GM12875 (cell line): Measurements from ENCODE around the gene CDCA4.

Source experiments
- H3K4me3 ChIP-seq: one replicate; pipeline ENCODE4 v1.5.1; 2011; ENCODE audit warnings: low read depth, low read length, control low read depth
- TF ChIP-seq, protein P1 (sequence below): IDR thresholded peaks from 2 replicates; pipeline ENCODE4 v1.5.1; 2011; ENCODE audit warnings: low read depth, mild to moderate bottlenecking, control low read depth, inconsistent platforms, low read length, moderate library complexity, borderline replicate concordance; ENCODE audit not compliant: insufficient read depth

The CDCA4 gene

DNA sequence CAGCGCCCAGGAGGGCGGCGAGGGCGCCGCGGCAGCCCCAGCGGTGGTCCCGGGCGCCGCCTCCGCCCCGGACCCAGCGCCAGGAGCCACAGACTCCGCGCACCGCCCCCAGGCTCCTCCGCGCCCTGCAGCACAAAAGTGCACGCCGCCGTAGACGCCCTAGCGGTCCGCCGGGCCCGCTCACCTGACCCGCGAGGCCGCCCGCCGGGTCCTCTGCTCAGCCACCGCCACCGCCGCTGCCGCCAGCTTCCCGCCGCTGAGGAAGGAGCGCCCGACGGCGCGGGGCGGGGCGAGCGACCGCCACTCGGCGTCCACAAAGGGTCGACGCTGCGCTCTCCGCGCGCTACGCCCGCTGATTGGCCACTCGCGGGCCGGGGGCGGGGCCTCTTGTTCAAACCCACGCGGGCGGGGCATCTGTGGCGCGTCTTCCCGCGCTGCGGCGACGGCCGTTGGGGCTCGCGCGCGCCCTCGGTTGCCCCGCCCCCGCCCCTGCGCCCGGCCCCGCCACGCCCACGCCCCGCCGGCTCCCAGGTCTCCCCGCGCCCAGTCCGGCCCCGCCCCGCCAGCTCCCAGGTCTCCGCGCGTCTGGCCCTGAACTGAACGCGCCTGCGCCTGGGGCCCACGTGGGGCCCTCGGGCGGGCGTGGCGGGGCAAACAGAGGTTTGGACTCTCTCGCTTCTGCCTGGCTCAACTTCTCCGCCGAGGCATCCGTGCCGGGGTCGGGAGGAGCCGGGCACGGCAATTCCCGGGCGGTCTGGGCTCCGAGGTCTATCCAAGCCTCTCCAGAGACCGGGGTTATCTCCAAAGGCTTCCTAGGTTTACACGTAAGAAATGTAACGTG is at the start of gene CDCA4:
Gene CDCA4, minus strand, starts transcription at position 269 of the 841 bp plus-strand sequence. CDS start 9,154 bp downstream, outside the sequence.
- TF ChIP-seq, protein P1, sequence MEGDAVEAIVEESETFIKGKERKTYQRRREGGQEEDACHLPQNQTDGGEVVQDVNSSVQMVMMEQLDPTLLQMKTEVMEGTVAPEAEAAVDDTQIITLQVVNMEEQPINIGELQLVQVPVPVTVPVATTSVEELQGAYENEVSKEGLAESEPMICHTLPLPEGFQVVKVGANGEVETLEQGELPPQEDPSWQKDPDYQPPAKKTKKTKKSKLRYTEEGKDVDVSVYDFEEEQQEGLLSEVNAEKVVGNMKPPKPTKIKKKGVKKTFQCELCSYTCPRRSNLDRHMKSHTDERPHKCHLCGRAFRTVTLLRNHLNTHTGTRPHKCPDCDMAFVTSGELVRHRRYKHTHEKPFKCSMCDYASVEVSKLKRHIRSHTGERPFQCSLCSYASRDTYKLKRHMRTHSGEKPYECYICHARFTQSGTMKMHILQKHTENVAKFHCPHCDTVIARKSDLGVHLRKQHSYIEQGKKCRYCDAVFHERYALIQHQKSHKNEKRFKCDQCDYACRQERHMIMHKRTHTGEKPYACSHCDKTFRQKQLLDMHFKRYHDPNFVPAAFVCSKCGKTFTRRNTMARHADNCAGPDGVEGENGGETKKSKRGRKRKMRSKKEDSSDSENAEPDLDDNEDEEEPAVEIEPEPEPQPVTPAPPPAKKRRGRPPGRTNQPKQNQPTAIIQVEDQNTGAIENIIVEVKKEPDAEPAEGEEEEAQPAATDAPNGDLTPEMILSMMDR: no peak
- peak within 1 kb of the TSS; percentile 81 for H3K4me3 ChIP-seq

DNA sequence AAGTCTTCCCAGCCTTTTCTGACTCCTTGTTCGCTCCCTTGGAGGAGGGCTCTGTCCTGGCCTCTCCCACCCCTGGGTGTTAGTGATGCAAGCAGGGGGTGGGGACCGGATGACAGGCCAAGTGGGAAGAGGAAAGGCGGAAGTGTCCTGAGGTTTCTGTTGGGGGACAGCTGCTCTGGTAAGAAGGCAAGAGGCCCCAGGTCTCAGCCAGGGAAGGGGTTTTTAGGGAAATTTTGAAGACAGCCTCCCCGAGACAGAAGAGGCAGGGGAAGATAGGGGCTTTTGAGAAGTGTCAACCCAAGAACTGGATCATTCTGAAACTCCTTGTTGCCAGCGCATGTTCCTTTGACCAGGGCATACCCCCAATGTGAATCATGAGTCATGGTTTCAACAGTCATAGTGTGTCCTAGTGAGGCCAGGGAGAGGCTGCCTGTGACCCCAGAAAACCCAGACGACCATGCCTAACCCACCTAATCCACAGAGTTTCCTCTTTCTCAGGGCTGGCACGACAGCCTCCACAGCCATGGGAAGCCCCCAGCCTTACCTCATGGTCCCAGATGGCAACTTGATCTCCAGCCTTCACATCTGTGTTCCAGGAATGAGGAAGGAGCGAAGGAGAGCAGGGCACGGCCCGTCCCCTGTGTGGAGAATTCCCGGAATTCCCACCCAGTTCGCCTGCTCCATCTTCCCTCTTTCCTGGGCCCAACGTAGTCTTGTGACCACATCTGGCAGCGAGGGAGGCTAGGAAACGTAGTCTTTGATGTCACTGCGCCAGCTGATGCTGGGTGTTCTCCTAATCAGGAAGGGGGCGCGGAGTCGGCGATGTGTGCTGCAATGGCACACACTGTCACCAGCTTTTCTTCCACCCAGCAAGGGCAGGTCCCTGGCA is 49.2 kb upstream of the CDCA4 start:
- peak overlapping the region; percentile 37 for H3K4me3 ChIP-seq
- TF ChIP-seq, protein P1: no peak

DNA sequence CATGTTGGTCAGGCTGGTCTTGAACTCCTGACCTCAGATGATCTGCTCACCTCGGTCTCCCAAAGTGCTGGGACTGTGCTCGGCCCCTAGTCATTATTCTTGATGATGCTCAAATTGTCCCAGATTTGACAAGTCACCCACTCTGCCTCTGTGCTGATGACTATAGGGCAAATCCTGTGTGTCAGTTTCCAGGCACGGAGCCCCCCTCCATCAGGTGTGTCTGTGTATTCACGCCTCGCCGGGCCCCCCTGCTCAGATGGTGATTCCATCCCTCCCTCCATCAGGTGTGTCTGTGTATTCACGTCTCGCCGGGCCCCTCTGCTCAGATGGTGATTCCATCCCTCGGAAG is 48.6 kb upstream of the CDCA4 start:
- H3K4me3 ChIP-seq: peak overlapping the region; percentile 37
- TF ChIP-seq, protein P1: no peak

DNA sequence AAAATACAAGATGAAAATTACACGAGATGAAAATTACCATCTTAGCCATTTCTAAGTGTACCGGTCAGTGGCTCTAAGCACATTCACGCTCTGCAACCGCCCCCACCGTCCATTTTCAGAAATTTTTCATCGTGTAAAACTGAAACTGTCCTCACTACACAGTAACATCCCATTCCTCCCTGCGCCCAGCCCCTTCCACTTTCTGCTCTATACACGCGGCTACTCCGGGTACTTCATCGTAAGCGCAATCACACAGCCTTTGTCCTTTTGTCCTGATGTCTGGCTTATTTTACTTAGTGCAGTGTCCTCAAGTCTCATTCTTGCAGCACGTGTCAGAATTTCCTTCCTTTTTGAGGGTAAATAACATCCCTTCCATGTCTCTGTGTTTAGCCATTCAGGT is 47.9 kb upstream of the CDCA4 start:
- peak overlapping the region; percentile 15 for H3K4me3 ChIP-seq
- TF ChIP-seq, protein P1: 0 out of 2 replicates have a peak, but pooled peaks have one; percentile 5

DNA sequence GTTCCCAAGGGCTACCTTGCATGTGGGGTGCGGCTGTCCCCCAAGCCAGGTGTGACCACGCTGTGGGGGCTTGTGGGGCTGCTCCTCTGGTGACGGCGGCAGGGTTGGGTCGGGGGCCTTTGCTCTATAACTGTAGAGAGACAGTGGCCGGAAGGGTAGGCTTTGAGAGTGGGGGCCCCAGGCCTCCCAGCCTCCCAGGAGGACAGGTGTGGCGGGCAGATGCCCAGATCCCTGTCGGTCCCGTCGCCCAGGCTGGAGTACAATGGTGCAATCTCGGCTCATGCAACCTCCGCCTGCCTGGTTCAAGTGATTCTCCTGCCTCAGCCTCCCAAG is 47.1 kb upstream of the CDCA4 start:
- H3K4me3 ChIP-seq: no peak overlapping the region
- TF ChIP-seq, protein P1: no peak

DNA sequence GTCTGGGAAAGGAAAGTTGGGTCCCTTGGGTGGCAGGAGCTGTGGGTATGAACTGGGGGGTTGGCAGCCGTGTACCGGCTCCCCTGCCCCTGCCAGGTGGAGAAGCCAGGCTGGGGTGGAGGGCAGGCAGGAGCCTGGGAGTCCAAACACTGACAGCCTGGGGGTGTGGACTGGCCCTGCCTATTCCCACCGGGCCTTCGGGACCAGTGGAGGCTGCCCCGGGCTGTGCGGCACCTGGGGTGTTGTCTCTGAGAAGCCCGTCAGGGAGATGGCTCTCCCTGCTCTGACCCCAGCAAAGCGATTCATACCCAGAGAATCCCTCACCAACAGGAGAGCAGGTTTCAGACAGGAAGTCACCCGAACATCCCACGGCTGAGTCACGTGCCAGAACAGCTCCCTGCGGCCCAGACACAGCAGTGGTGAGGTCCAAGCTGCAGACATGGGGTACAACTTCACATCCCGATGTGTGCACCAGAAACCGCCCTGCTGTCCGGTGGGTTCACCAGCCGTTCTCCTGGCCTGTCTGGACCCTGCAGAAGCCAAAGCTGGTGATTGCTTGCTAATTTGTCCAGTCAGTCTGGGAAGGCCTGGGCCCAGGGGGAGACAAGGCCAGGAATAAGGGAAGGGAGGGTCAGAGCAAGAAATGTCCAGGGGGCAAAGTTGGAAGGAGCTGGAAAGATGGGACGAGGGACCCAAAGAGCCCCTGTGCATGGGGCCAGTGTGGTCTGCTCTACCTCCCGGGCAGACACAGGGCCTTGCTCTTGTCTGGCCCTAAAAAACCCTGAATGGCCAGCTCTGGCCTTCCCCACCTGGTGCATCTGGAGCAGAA is 46.5 kb upstream of the CDCA4 start:
- TF ChIP-seq, protein P1: no peak
- peak overlapping the region; percentile 24 for H3K4me3 ChIP-seq
